HG03097 (cell line): Measurements from ENCODE around the gene CD69.

Experiments used
- ATAC-seq: cut with Tn5 transposase; IDR thresholded peaks from one replicate; pipeline ENCODE4 v1.9.1; 2021; ENCODE audit not compliant: unreplicated experiment, low FRiP score

The CD69 gene

GRCh38 chr12:9760699-9761418, at the start of gene CD69:
CD69 (minus strand) TSS chr12:9760901; CDS start chr12:9760820, 81 bp downstream.
- ATAC-seq: peak; percentile 41

GRCh38 chr12:9809866-9810265, 49.2 kb upstream of the CD69 start:
- ATAC-seq: no peak

GRCh38 chr12:9809338-9809737, 48.6 kb upstream of the CD69 start:
- no peak for ATAC-seq

- no peak for ATAC-seq
Measured at GRCh38 chr12:9808504-9808903, 47.8 kb upstream of the CD69 start.

GRCh38 chr12:9806714-9807113, 46.0 kb upstream of the CD69 start:
- ATAC-seq: no peak

GRCh38 chr12:9805883-9806282, 45.2 kb upstream of the CD69 start:
- ATAC-seq: no peak

GRCh38 chr12:9799961-9800360, 39.3 kb upstream of the CD69 start:
- ATAC-seq: no peak

GRCh38 chr12:9797722-9798619, 37.3 kb upstream of the CD69 start:
- ATAC-seq: peak; percentile 96

- no peak for ATAC-seq
Measured at GRCh38 chr12:9796971-9797370, 36.3 kb upstream of the CD69 start.

- no peak for ATAC-seq
Measured at GRCh38 chr12:9796346-9796745, 35.6 kb upstream of the CD69 start.

- ATAC-seq: no peak
Measured at GRCh38 chr12:9795945-9796344, 35.2 kb upstream of the CD69 start.

GRCh38 chr12:9794484-9795093, 33.9 kb upstream of the CD69 start:
- ATAC-seq: no peak

GRCh38 chr12:9793779-9794395, 33.2 kb upstream of the CD69 start:
- ATAC-seq: no peak

- ATAC-seq: no peak
Measured at GRCh38 chr12:9792961-9793617, 32.4 kb upstream of the CD69 start.

- ATAC-seq: no peak
Measured at GRCh38 chr12:9792185-9792900, 31.6 kb upstream of the CD69 start.

GRCh38 chr12:9786726-9787717, 26.3 kb upstream of the CD69 start:
- ATAC-seq: no peak

- ATAC-seq: no peak
Measured at GRCh38 chr12:9784816-9785215, 24.1 kb upstream of the CD69 start.

- no peak for ATAC-seq
Measured at GRCh38 chr12:9784326-9784725, 23.6 kb upstream of the CD69 start.
